Type B pancreatic cell (in vitro differentiated cells): ENCODE data around the gene GABRB1. TPM values are rescaled to one million over a fixed set of nuclear protein-coding genes. Genes with fewer than 3 reads are reported as not detected.
A peak's percentile ranks its signal among the peaks of the same experiment; 100 is the strongest.

Experiments used
- DNase-seq: peaks from one replicate; pipeline ENCODE4 v3.0.0; 2021; ENCODE audit warnings: mixed read lengths; ENCODE audit not compliant: unreplicated experiment; ENCODE audit errors: extremely low spot score
- H3K27ac Mint-ChIP-seq: 2 replicates; pipeline ENCODE4 v1.8.0; 2021; ENCODE audit warnings: mild to moderate bottlenecking, mixed read lengths
- H3K27me3 Mint-ChIP-seq: 2 replicates; pipeline ENCODE4 v1.8.0; 2021; ENCODE audit warnings: mixed read lengths
- H3K36me3 Mint-ChIP-seq: 2 replicates; pipeline ENCODE4 v1.8.0; 2021; ENCODE audit warnings: mixed read lengths
- H3K4me1 Mint-ChIP-seq: one replicate; pipeline ENCODE4 v1.8.0; 2021; ENCODE audit warnings: mixed read lengths; ENCODE audit not compliant: unreplicated experiment
- H3K4me3 Mint-ChIP-seq: 2 replicates; pipeline ENCODE4 v1.8.0; 2021; ENCODE audit warnings: mild to moderate bottlenecking, mixed read lengths
- H3K9me3 Mint-ChIP-seq: 2 replicates; pipeline ENCODE4 v1.8.0; 2021; ENCODE audit warnings: mixed read lengths
- total RNA-seq: library from RNA; stranded (reverse); gene quantifications from 2 replicates; pipeline ENCODE4 v1.2.1, GENCODE V29; 2021; ENCODE audit warnings: low replicate concordance
- TF ChIP-seq, protein P1 (sequence below): fragments of 200-600 bp; sonication (generic); conservative IDR thresholded peaks from 2 replicates; pipeline ENCODE4 v1.5.0; 2021; ENCODE audit warnings: antibody characterized with exemption, mild to moderate bottlenecking

The GABRB1 gene
- total RNA-seq, 1 donor from 2014 or later: 1.1 TPM

DNA sequence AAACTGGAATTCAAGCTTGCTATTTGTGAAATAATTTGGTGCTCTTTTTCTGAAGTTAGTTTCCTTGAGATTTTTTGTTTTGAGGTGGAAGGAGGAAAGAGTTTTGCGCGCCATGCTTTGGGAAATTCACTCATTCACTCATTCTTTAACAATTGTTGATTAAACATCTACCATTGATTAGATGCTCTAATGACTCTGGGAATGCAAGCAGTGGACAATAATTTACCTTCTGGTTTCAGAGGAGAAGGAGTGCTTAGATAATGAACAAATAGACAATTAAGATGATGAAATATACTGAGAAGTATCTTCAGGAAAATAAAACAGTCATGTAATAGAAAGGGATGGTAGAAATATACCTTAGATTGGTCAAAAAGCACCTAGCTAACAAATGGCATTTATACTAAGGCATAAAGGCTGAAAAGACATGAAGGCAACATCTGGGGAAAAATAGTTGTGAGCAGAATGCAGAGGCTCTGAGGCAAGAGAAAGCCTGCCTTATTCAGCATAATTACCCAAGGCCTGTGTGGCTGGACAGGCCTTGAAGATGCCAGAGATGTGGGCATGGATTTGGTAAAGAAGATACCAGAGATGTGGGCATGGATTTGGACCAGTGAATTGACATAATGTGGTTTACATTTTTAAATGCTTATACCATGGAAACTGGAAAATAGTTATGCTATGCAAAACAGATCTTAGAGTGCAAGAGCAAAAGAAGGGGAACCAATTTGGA is 434.9 kb downstream of the GABRB1 start:
- no peaks in the 10 kb centered on the region for H3K9me3 Mint-ChIP-seq
- no peaks in the 10 kb centered on the region for H3K27me3 Mint-ChIP-seq
- TF ChIP-seq, protein P1, sequence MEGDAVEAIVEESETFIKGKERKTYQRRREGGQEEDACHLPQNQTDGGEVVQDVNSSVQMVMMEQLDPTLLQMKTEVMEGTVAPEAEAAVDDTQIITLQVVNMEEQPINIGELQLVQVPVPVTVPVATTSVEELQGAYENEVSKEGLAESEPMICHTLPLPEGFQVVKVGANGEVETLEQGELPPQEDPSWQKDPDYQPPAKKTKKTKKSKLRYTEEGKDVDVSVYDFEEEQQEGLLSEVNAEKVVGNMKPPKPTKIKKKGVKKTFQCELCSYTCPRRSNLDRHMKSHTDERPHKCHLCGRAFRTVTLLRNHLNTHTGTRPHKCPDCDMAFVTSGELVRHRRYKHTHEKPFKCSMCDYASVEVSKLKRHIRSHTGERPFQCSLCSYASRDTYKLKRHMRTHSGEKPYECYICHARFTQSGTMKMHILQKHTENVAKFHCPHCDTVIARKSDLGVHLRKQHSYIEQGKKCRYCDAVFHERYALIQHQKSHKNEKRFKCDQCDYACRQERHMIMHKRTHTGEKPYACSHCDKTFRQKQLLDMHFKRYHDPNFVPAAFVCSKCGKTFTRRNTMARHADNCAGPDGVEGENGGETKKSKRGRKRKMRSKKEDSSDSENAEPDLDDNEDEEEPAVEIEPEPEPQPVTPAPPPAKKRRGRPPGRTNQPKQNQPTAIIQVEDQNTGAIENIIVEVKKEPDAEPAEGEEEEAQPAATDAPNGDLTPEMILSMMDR: no peak
- H3K36me3 Mint-ChIP-seq: no peaks in the 10 kb centered on the region
- no peak for DNase-seq
- no peak overlapping the region for H3K4me3 Mint-ChIP-seq
- peaks cover 16% of the 10 kb centered on the region for H3K4me1 Mint-ChIP-seq
- no peak overlapping the region for H3K27ac Mint-ChIP-seq

DNA sequence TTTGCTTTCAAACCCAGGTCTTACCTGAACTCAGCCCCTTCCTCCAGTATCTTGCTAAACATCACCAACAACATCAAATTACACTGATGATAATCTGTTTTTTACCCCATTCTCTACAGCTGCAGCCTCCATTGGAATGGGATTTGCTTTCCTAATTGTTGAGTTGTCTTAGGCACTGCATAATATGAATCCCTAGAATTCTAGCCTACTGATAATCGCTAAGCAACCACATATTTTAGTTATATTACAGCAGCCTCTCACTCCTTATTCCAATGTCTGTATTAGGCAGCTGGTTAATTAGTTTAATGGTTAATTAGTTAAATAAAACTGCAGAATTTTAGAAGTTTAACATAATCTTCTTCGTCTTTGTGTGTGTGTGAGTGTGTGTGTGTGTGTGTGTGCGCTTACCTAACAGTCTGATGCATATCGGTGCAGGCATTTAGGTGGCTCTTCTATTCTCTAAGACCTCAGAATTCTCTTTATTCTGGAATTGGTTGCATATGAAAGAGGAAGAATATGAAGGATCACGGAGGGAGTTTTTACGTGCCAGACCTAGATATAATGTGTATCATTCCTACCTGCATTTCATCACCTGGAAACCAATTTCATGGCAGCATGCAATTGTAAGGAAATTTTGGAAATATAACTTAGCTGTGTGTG is 437.5 kb downstream of the GABRB1 start:
- H3K27ac Mint-ChIP-seq: no peak overlapping the region
- H3K4me3 Mint-ChIP-seq: no peak overlapping the region
- peaks cover 13% of the 10 kb centered on the region for H3K4me1 Mint-ChIP-seq
- H3K36me3 Mint-ChIP-seq: no peaks in the 10 kb centered on the region
- H3K9me3 Mint-ChIP-seq: no peaks in the 10 kb centered on the region
- no peak for DNase-seq
- H3K27me3 Mint-ChIP-seq: no peaks in the 10 kb centered on the region
- TF ChIP-seq, protein P1: no peak

DNA sequence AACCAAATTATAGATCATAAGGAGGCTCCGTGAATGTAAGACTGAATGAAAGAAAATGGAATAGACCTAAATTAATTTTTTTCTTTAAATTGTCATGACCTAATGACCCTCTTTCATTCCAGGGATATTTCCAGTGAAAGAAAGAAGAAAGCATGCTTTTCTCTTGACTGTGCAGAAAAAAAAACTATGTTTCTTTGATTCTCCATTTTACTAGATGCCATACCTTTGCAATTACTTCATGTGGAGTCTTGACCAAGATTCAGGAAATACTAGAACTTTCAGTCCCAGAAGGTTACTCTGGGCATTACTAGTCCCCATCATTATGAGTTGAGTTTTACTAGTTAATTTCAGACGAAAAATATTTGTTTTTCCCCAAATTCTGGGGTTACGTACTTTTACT is 438.6 kb downstream of the GABRB1 start:
- H3K36me3 Mint-ChIP-seq: no peaks in the 10 kb centered on the region
- no peaks in the 10 kb centered on the region for H3K9me3 Mint-ChIP-seq
- no peaks in the 10 kb centered on the region for H3K27me3 Mint-ChIP-seq
- peaks cover 11% of the 10 kb centered on the region for H3K4me1 Mint-ChIP-seq
- DNase-seq: no peak
- H3K4me3 Mint-ChIP-seq: no peak overlapping the region
- TF ChIP-seq, protein P1: no peak
- no peak overlapping the region for H3K27ac Mint-ChIP-seq

DNA sequence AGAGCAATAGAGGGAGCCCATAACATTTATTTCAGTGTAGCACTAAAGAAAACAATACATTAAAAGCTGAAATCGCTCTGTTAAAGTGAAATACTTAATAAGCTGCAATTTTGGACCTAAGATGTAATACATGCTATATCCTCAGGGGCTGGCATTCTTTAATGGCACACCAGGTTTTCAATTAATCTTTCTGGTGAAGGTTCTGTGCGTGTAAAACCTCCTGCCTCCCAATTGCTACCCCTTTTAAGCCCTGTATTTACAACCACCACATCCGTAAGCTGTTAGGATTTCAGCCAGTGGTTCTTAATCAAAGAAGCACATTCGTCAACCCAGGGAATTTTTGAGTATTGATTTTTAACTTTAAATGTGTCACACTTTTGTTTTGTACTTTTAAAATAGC is 439.7 kb downstream of the GABRB1 start:
- DNase-seq: no peak
- no peaks in the 10 kb centered on the region for H3K9me3 Mint-ChIP-seq
- no peaks in the 10 kb centered on the region for H3K27me3 Mint-ChIP-seq
- peaks cover 11% of the 10 kb centered on the region for H3K4me1 Mint-ChIP-seq
- no peak overlapping the region for H3K4me3 Mint-ChIP-seq
- H3K27ac Mint-ChIP-seq: no peak overlapping the region
- H3K36me3 Mint-ChIP-seq: no peaks in the 10 kb centered on the region
- TF ChIP-seq, protein P1: peak; percentile 39

DNA sequence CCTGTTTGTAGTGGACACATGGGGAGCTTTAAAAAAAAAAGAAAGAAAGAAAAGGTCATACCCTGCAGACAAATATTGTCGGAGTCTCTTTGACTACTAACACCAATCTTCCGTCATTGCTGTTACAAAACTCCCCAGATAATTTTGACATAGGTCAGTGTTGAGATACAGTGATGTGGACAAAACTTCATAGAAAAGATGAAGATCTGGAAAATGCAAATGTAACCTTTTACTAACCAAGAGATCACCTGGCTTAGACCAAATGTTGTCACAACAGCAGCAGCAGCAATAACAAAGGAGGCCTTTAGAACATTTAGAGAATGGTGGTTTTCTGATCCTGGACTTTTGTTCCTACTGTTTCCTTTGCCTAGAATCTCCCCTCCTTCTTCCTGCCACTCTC is 440.2 kb downstream of the GABRB1 start:
- no peaks in the 10 kb centered on the region for H3K9me3 Mint-ChIP-seq
- no peaks in the 10 kb centered on the region for H3K27me3 Mint-ChIP-seq
- TF ChIP-seq, protein P1: no peak
- DNase-seq: no peak
- peak overlapping the region; percentile 3 for H3K27ac Mint-ChIP-seq
- no peaks in the 10 kb centered on the region for H3K36me3 Mint-ChIP-seq
- no peak overlapping the region for H3K4me3 Mint-ChIP-seq
- H3K4me1 Mint-ChIP-seq: peaks cover 11% of the 10 kb centered on the region
